ENCODE results near the gene ZBTB24. TPM values are rescaled to one million over a fixed set of nuclear protein-coding genes. Genes with fewer than 3 reads are reported as not detected.

Gene ZBTB24
- total RNA-seq, 1 donor from 2014 or later: 8.2 TPM

DNA sequence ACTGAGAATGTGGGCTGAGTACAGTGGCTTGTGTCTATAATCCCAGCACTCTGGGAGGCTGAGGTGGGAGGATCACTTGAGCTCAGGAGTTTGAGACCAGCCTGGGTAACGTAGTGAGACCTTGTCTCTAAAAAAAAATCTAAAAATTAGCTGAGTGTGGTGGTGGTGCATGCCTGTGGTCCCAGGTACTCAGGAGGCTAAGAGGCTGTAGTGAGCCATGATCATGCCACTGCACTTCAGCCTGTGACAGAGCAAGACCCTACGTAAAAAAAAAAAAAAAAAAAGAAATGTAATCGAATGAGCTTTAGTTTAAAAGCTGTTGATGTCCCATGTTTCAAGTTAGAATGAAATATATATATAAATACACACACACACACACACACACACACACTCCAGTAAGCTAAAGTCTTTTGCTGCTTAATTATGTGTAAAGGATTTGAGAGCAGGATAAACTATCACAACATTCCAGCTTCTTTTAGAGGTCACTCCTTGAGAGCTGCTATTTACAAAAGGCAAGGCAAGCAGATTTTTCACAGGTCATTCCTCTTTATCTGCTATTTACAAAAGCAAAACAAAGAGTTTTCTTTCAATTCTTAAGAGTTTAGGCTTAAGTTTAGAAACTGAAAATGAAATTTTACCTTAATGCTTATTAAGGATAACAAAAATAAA is 22.7 kb downstream of the ZBTB24 start:
- intact Hi-C loops (cut with DNase I): no loop called here
- DNase-seq (no peak), ATAC-seq (no peak)
- Histone ChIP-seq H3K27ac (peak overlapping the region; percentile 2), H3K4me1 (peaks cover 37% of the 10 kb centered on the region), H3K9me3 (no peaks in the 10 kb centered on the region), H3K4me3 (no peak overlapping the region), H3K27me3 (ENCODE audit: low read depth) (no peaks in the 10 kb centered on the region), H3K36me3 (peaks cover 29% of the 10 kb centered on the region)
- TF ChIP-seq CTCF (IDR thresholded peaks at IDR 0.05): no peak

GRCh38 chr6:109458774-109459531 is 24.1 kb downstream of the ZBTB24 start:
- Histone ChIP-seq H3K9me3 (no peaks in the 10 kb centered on the region), H3K4me1 (peaks cover 49% of the 10 kb centered on the region), H3K36me3 (peaks cover 19% of the 10 kb centered on the region), H3K27me3 (ENCODE audit: low read depth) (no peaks in the 10 kb centered on the region), H3K4me3 (no peak overlapping the region), H3K27ac (peak overlapping the region; percentile 8)
- no peak for ATAC-seq
- intact Hi-C loops (cut with DNase I): no loop called here
- DNase-seq: no peak
- TF ChIP-seq CTCF (IDR thresholded peaks at IDR 0.05): no peak

GRCh38 chr6:109457562-109457996 is 25.4 kb downstream of the ZBTB24 start:
- Histone ChIP-seq H3K9me3 (no peaks in the 10 kb centered on the region), H3K27me3 (ENCODE audit: low read depth) (no peaks in the 10 kb centered on the region), H3K36me3 (peaks cover 20% of the 10 kb centered on the region), H3K4me1 (peaks cover 53% of the 10 kb centered on the region), H3K27ac (peak overlapping the region; percentile 89), H3K4me3 (no peak overlapping the region)
- ATAC-seq: no peak
- no peak for DNase-seq
- intact Hi-C loops (cut with DNase I): no loop called here
- TF ChIP-seq CTCF (IDR thresholded peaks at IDR 0.05): no peak

GRCh38 chr6:109456710-109457561 is 26.1 kb downstream of the ZBTB24 start:
- H3K36me3 ChIP-seq: peaks cover 20% of the 10 kb centered on the region
- H3K27ac ChIP-seq: peak overlapping the region; percentile 89
- ATAC-seq (peak; percentile 23 to 62), DNase-seq (peak; percentile 69)
- H3K4me3 ChIP-seq: peak overlapping the region; percentile 86
- H3K27me3 ChIP-seq (ENCODE audit: low read depth): no peaks in the 10 kb centered on the region
- intact Hi-C loops (cut with DNase I): no loop called here
- peaks cover 53% of the 10 kb centered on the region for H3K4me1 ChIP-seq
- no peaks in the 10 kb centered on the region for H3K9me3 ChIP-seq
- no peak for TF ChIP-seq CTCF (IDR thresholded peaks at IDR 0.05)

DNA sequence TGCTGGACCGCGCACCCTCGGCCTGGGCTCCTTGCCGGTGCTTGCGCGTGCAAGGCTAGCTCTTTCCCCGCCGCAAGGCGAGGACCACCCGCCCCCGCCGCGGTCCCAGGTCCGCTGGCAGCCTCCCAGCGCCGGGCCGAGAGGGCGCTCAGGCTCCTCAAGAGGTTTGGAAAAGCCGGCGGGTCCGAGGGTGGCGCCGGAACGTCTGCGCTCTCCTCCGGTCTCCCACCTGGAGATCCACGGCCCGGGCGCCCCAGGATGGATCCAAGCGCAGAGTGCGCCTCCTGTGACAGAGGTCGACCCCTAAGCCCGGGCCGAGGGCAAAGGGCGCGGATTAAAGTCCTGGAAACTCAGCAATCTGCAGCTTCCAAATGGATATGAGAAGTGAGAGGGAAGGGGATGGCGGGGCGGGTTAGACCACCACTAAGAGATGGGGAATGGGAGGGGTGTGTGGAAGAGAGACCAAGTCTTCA is 26.9 kb downstream of the ZBTB24 start:
- TF ChIP-seq CTCF (IDR thresholded peaks at IDR 0.05): peak; percentile 4
- H3K4me1 ChIP-seq: peaks cover 53% of the 10 kb centered on the region
- peak; percentile 36 to 42 for ATAC-seq
- peak overlapping the region; percentile 89 for H3K27ac ChIP-seq
- intact Hi-C loops (cut with DNase I): no loop called here
- no peak for DNase-seq
- no peaks in the 10 kb centered on the region for H3K27me3 ChIP-seq (ENCODE audit: low read depth)
- no peaks in the 10 kb centered on the region for H3K9me3 ChIP-seq
- peaks cover 23% of the 10 kb centered on the region for H3K36me3 ChIP-seq
- peak overlapping the region; percentile 86 for H3K4me3 ChIP-seq

Measured in lower lobe of right lung (tissue), 2 donors.